ENCODE data around the gene ABR.

DNA sequence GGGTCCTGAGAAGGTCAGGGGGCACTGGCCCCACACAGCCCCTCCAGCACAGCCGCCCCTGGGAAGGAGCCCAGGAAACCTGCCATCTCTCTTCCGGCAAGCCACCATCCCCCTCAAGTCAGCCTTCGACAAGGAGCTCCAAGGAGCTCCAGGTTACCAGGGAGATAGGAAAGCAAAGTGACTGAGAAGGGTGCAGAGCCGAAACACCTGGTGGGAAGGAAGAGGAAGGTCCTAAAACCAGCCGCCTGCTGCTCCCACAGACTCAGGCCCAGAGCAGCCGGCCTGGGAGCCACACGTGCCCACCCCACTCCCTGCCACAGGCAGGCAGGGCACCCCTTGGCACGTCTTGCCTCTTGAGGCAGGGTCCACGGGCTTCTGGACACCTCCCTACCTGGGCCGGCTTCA lies 102.2 kb downstream of the ABR start:
- TF ChIP-seq, protein P1, sequence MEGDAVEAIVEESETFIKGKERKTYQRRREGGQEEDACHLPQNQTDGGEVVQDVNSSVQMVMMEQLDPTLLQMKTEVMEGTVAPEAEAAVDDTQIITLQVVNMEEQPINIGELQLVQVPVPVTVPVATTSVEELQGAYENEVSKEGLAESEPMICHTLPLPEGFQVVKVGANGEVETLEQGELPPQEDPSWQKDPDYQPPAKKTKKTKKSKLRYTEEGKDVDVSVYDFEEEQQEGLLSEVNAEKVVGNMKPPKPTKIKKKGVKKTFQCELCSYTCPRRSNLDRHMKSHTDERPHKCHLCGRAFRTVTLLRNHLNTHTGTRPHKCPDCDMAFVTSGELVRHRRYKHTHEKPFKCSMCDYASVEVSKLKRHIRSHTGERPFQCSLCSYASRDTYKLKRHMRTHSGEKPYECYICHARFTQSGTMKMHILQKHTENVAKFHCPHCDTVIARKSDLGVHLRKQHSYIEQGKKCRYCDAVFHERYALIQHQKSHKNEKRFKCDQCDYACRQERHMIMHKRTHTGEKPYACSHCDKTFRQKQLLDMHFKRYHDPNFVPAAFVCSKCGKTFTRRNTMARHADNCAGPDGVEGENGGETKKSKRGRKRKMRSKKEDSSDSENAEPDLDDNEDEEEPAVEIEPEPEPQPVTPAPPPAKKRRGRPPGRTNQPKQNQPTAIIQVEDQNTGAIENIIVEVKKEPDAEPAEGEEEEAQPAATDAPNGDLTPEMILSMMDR (IDR thresholded peaks at IDR 0.05): no peak
- TF ChIP-seq ZFX (IDR thresholded peaks at IDR 0.05; ENCODE audit: borderline replicate concordance): no peak

Data from 22Rv1 (cell line).